GM21423 (cell line): ENCODE data around the gene SLC17A4.
"Not testable (repeated sequence)": the region's sequence is repeated elsewhere in the genome, so short reads cannot be mapped to it uniquely, and the experiment has no call there.

ENCODE experiments used
- ATAC-seq: cut with Tn5 transposase; IDR thresholded peaks from one replicate; pipeline ENCODE4 v1.9.1; 2021; ENCODE audit warnings: mild to moderate bottlenecking, moderate library complexity; ENCODE audit not compliant: unreplicated experiment

Gene SLC17A4

GRCh38 chr6:25754535-25754934 is at the start of gene SLC17A4:
TSS of gene SLC17A4 (plus strand) at chr6:25754742. CDS start at chr6:25761963, 7,221 bp downstream.
- no peak for ATAC-seq

GRCh38 chr6:25706314-25707014 is 48.1 kb upstream of the SLC17A4 start:
- ATAC-seq = no peak

- ATAC-seq = no peak
Measured at GRCh38 chr6:25709761-25710160, 44.8 kb upstream of the SLC17A4 start.

- ATAC-seq = no peak
Measured at GRCh38 chr6:25710287-25710686, 44.3 kb upstream of the SLC17A4 start.

- no peak for ATAC-seq
Measured at GRCh38 chr6:25713824-25714223, 40.7 kb upstream of the SLC17A4 start.

- no peak for ATAC-seq
Measured at GRCh38 chr6:25714765-25715164, 39.8 kb upstream of the SLC17A4 start.

- no peak for ATAC-seq
Measured at GRCh38 chr6:25715794-25716193, 38.7 kb upstream of the SLC17A4 start.

GRCh38 chr6:25717866-25718740 is 36.4 kb upstream of the SLC17A4 start:
- ATAC-seq = no peak

GRCh38 chr6:25726122-25726911 is 28.2 kb upstream of the SLC17A4 start:
- no peak for ATAC-seq

GRCh38 chr6:25727028-25727427 is 27.5 kb upstream of the SLC17A4 start:
- ATAC-seq = no peak

GRCh38 chr6:25730907-25731306 is 23.6 kb upstream of the SLC17A4 start:
- no peak for ATAC-seq

GRCh38 chr6:25731721-25732120 is 22.8 kb upstream of the SLC17A4 start:
- ATAC-seq = no peak

GRCh38 chr6:25732468-25733198 is 21.9 kb upstream of the SLC17A4 start:
- ATAC-seq = no peak

- no peak for ATAC-seq
Measured at GRCh38 chr6:25735261-25735660, 19.3 kb upstream of the SLC17A4 start.

- no peak for ATAC-seq
Measured at GRCh38 chr6:25743868-25744267, 10.7 kb upstream of the SLC17A4 start.

GRCh38 chr6:25745836-25746235 is 8.7 kb upstream of the SLC17A4 start:
- ATAC-seq = no peak

GRCh38 chr6:25746968-25747367 is 7.6 kb upstream of the SLC17A4 start:
- no peak for ATAC-seq

GRCh38 chr6:25747477-25747876 is 7.1 kb upstream of the SLC17A4 start:
- no peak for ATAC-seq

- ATAC-seq = no peak
Measured at GRCh38 chr6:25748049-25748448, 6.5 kb upstream of the SLC17A4 start.

GRCh38 chr6:25748601-25749517 is 5.7 kb upstream of the SLC17A4 start:
- not testable (repeated sequence) for ATAC-seq
